H9 (cell line): Measurements from ENCODE around the gene SEC14L5. TPM values are rescaled to one million over a fixed set of nuclear protein-coding genes. Genes with fewer than 3 reads are reported as not detected.
A peak's percentile ranks its signal among the peaks of the same experiment; 100 is the strongest.

ENCODE experiments used
- DNase-seq: peaks from one replicate; pipeline ENCODE4 v3.0.0-alpha.2; 2017
- H2AFZ ChIP-seq: one replicate; pipeline ENCODE4 v1.6.1; 2013; ENCODE audit warnings: mild to moderate bottlenecking, low read length, control low read depth, moderate library complexity
- H2AK5ac ChIP-seq: 2 replicates; pipeline ENCODE4 v1.6.1; 2013; ENCODE audit warnings: low read length, control low read depth, mixed read lengths; ENCODE audit not compliant: insufficient read length
- H2BK120ac ChIP-seq: one replicate; pipeline ENCODE4 v1.6.1; 2013; ENCODE audit warnings: low read depth, mild to moderate bottlenecking, low read length, control low read depth, inconsistent platforms; ENCODE audit not compliant: poor library complexity, severe bottlenecking
- H2BK12ac ChIP-seq: 2 replicates; pipeline ENCODE4 v1.6.1; 2013; ENCODE audit warnings: low read length, control low read depth, mixed read lengths, low read depth; ENCODE audit not compliant: insufficient read length
- H2BK15ac ChIP-seq: 2 replicates; pipeline ENCODE4 v1.6.1; 2013; ENCODE audit warnings: low read depth, low read length, control low read depth
- H2BK20ac ChIP-seq: one replicate; pipeline ENCODE4 v1.6.1; 2013; ENCODE audit warnings: low read depth, mild to moderate bottlenecking, low read length, control low read depth, inconsistent platforms; ENCODE audit not compliant: poor library complexity, severe bottlenecking
- H2BK5ac ChIP-seq: 2 replicates; pipeline ENCODE4 v1.6.1; 2013; ENCODE audit warnings: low read length, control low read depth, mixed read lengths; ENCODE audit not compliant: insufficient read length
- H3K14ac ChIP-seq: 2 replicates; pipeline ENCODE4 v1.6.1; 2013; ENCODE audit warnings: low read length, control low read depth; ENCODE audit not compliant: insufficient read depth
- H3K18ac ChIP-seq: 2 replicates; pipeline ENCODE4 v1.6.1; 2013; ENCODE audit warnings: low read depth, mild to moderate bottlenecking, mixed read lengths, low read length, control low read depth; ENCODE audit not compliant: insufficient read length
- H3K23ac ChIP-seq: 2 replicates; pipeline ENCODE4 v1.6.1; 2013; ENCODE audit warnings: low read length, control low read depth, mixed read lengths, low read depth; ENCODE audit not compliant: insufficient read length
- H3K23me2 ChIP-seq: 2 replicates; pipeline ENCODE4 v1.6.1; 2013; ENCODE audit warnings: low read depth, mild to moderate bottlenecking, mixed read lengths, low read length, control low read depth; ENCODE audit not compliant: insufficient read length, poor library complexity, severe bottlenecking
- H3K27ac ChIP-seq: 2 replicates; pipeline ENCODE4 v1.5.1; 2013; ENCODE audit warnings: low read length, control low read depth, mixed read lengths, low read depth; ENCODE audit not compliant: insufficient read length
- H3K27me3 ChIP-seq: 2 replicates; pipeline ENCODE4 v1.6.1; 2013; ENCODE audit warnings: low read length, control low read depth, inconsistent platforms; ENCODE audit not compliant: insufficient read depth
- H3K4ac ChIP-seq: 2 replicates; pipeline ENCODE4 v1.6.1; 2013; ENCODE audit warnings: low read depth, mild to moderate bottlenecking, control low read depth, inconsistent platforms, low read length, moderate library complexity
- H3K4me1 ChIP-seq: 2 replicates; pipeline ENCODE4 v1.6.1; 2013; ENCODE audit warnings: low read length, control low read depth, inconsistent platforms; ENCODE audit not compliant: insufficient read depth
- H3K4me2 ChIP-seq: 2 replicates; pipeline ENCODE4 v1.6.1; 2013; ENCODE audit warnings: low read length, control low read depth, mixed read lengths; ENCODE audit not compliant: insufficient read length, insufficient read depth
- H3K56ac ChIP-seq: 2 replicates; pipeline ENCODE4 v1.6.1; 2013; ENCODE audit warnings: low read depth, mild to moderate bottlenecking, mixed read lengths, low read length, control low read depth; ENCODE audit not compliant: insufficient read length
- H3K79me1 ChIP-seq: 2 replicates; pipeline ENCODE4 v1.6.1; 2013; ENCODE audit warnings: low read depth, mild to moderate bottlenecking, moderate library complexity, low read length, control low read depth, inconsistent platforms; ENCODE audit not compliant: insufficient read depth, poor library complexity, severe bottlenecking
- H3K79me2 ChIP-seq: 2 replicates; pipeline ENCODE4 v1.6.1; 2013; ENCODE audit warnings: low read length, control low read depth, inconsistent platforms; ENCODE audit not compliant: insufficient read depth
- H3K9ac ChIP-seq: 2 replicates; pipeline ENCODE4 v1.6.1; 2013; ENCODE audit warnings: low read length, control low read depth, mixed read lengths; ENCODE audit not compliant: insufficient read length; ENCODE audit errors: extremely low read depth
- H3K9me3 ChIP-seq: one replicate; pipeline ENCODE4 v1.6.1; 2013; ENCODE audit warnings: low read depth, low read length, inconsistent platforms; ENCODE audit not compliant: control insufficient read depth
- H3T11ph ChIP-seq: one replicate; pipeline ENCODE4 v1.6.1; 2013; ENCODE audit warnings: mild to moderate bottlenecking, low read length, control low read depth, inconsistent platforms
- H4K20me1 ChIP-seq: one replicate; pipeline ENCODE4 v1.6.1; 2013; ENCODE audit not compliant: control insufficient read depth, insufficient read length, insufficient read depth
- H4K5ac ChIP-seq: 2 replicates; pipeline ENCODE4 v1.6.1; 2013; ENCODE audit warnings: low read depth, mild to moderate bottlenecking, mixed read lengths, low read length, control low read depth; ENCODE audit not compliant: insufficient read length
- H4K8ac ChIP-seq: replicated peaks from 2 replicates; pipeline ENCODE4 v1.6.1; 2013; ENCODE audit warnings: low read length, control low read depth, mixed read lengths, low read depth; ENCODE audit not compliant: insufficient read length
- H4K91ac ChIP-seq: 2 replicates; pipeline ENCODE4 v1.6.1; 2013; ENCODE audit warnings: low read depth, mild to moderate bottlenecking, moderate library complexity, mixed read lengths, low read length, control low read depth; ENCODE audit not compliant: insufficient read length
- H3K27ac Mint-ChIP-seq, 3 experiments: 2 replicates in 2 of 3; 3 replicates in 1 of 3; pipeline ENCODE4 v1.8.0; 2020 to 2021; ENCODE audit warnings: mixed read lengths in 3 of 3, mild to moderate bottlenecking in 1 of 3, moderate library complexity in 1 of 3
- H3K27me3 Mint-ChIP-seq: 2 replicates; pipeline ENCODE4 v1.8.0; 2021; ENCODE audit warnings: low read depth, mild to moderate bottlenecking, moderate library complexity, mixed read lengths
- H3K36me3 Mint-ChIP-seq, 3 experiments: 2 replicates in 2 of 3; 3 replicates in 1 of 3; pipeline ENCODE4 v1.8.0; 2020 to 2021; ENCODE audit warnings: low read depth in 3 of 3, mixed read lengths in 3 of 3; ENCODE audit not compliant: insufficient read depth in 1 of 3
- H3K4me1 Mint-ChIP-seq, 2 experiments: 2 replicates each; pipeline ENCODE4 v1.8.0; 2020; ENCODE audit warnings: mixed read lengths in 2 of 2
- H3K4me3 Mint-ChIP-seq, 2 experiments: 2 replicates in 1 of 2; 3 replicates in 1 of 2; pipeline ENCODE4 v1.8.0; 2020 to 2021; ENCODE audit warnings: mild to moderate bottlenecking in 2 of 2, mixed read lengths in 2 of 2, moderate library complexity in 1 of 2
- H3K9me3 Mint-ChIP-seq, 2 experiments: 2 replicates in 1 of 2; 3 replicates in 1 of 2; pipeline ENCODE4 v1.8.0; 2020; ENCODE audit warnings: mild to moderate bottlenecking in 2 of 2, mixed read lengths in 2 of 2, moderate library complexity in 1 of 2
- WGBS: extraction: QIAGEN DNeasy Blood & Tissue Kit; methylation state at CpG from one replicate; pipeline ENCODE4 v1.1.7; 2013; ENCODE audit warnings: missing lambda C conversion rate, low lambda C conversion rate, mixed read lengths; ENCODE audit not compliant: insufficient read length; ENCODE audit errors: extremely low coverage; 5-methylcytosine and 5-hydroxymethylcytosine counted together
- total RNA-seq: library from RNA; stranded (reverse); gene quantifications from 2 replicates; pipeline ENCODE4 v1.2.1, GENCODE V29; 2021
- TF ChIP-seq, protein P1 (sequence below): fragments of 200-600 bp; sonication (generic); conservative IDR thresholded peaks from 3 replicates; pipeline ENCODE4 v1.8.0; 2021; ENCODE audit warnings: antibody characterized with exemption, mild to moderate bottlenecking

Gene SEC14L5
- total RNA-seq, 1 experiment from 2014 or later, result 4.1 TPM

DNA sequence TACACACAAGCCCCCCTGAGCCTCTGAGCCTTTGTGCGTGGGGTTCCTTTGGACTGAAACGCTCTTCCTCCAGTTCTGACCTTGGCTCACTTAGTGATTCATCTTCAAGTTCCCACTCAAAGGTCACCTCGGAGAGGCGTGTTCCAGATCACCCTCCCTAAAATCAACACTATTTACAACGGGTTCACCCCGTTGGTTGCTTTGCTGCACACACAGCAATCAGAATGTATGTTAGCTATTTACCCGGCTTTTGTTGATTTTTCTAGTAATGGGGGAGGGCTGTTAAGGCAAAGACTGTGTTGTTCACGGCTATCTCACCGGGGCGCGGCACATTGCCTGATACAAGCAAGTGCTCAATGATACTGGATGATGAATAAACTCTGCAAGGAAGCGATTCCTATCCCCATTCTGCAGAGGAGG, 74.6 kb downstream of the SEC14L5 start:
- Histone ChIP-seq H2AK5ac (no peak overlapping the region), H3K23ac (no peak overlapping the region), H3K79me2 (no peaks in the 10 kb centered on the region), H3K14ac (no peak overlapping the region), H4K5ac (no peak overlapping the region), H2BK5ac (no peak overlapping the region), H2BK12ac (no peak overlapping the region), H3K4me2 (peak overlapping the region; percentile 74), H2BK15ac (no peak overlapping the region), H3K23me2 (peaks cover 5% of the 10 kb centered on the region), H4K8ac (no peak overlapping the region), H3K27me3 (no peaks in the 10 kb centered on the region), H3K9me3 (no peaks in the 10 kb centered on the region), H2BK20ac (no peak overlapping the region), H2BK120ac (no peak overlapping the region), H3K79me1 (no peaks in the 10 kb centered on the region), H2AFZ (no peak overlapping the region), H4K20me1 (no peaks in the 10 kb centered on the region), H4K91ac (no peak overlapping the region), H3K27ac (no peak overlapping the region), H3K9ac (no peak overlapping the region), H3K4ac (no peak overlapping the region), H3T11ph (no peak overlapping the region), H3K4me1 (peaks cover 9% of the 10 kb centered on the region), H3K56ac (no peak overlapping the region), H3K18ac (no peak overlapping the region)
- peaks cover 20 to 28% of the 10 kb centered on the region in 2 experiments for H3K4me1 Mint-ChIP-seq
- TF ChIP-seq, protein P1, sequence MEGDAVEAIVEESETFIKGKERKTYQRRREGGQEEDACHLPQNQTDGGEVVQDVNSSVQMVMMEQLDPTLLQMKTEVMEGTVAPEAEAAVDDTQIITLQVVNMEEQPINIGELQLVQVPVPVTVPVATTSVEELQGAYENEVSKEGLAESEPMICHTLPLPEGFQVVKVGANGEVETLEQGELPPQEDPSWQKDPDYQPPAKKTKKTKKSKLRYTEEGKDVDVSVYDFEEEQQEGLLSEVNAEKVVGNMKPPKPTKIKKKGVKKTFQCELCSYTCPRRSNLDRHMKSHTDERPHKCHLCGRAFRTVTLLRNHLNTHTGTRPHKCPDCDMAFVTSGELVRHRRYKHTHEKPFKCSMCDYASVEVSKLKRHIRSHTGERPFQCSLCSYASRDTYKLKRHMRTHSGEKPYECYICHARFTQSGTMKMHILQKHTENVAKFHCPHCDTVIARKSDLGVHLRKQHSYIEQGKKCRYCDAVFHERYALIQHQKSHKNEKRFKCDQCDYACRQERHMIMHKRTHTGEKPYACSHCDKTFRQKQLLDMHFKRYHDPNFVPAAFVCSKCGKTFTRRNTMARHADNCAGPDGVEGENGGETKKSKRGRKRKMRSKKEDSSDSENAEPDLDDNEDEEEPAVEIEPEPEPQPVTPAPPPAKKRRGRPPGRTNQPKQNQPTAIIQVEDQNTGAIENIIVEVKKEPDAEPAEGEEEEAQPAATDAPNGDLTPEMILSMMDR, result no peak
- H3K9me3 Mint-ChIP-seq, result no peaks in the 10 kb centered on the region
- H3K27me3 Mint-ChIP-seq, result peaks cover 5% of the 10 kb centered on the region
- WGBS, result no CpG with 5 or more reads among the region's 12 CpGs
- no peaks in the 10 kb centered on the region; a peak in 1 of 7 replicates for H3K36me3 Mint-ChIP-seq
- DNase-seq, result no peak
- H3K27ac Mint-ChIP-seq, result no peak overlapping the region
- H3K4me3 Mint-ChIP-seq, result peak overlapping the region; percentile 72 to 85
